ENCODE data around the gene ACCS. TPM values are rescaled to one million over a fixed set of nuclear protein-coding genes. Genes with fewer than 3 reads are reported as not detected.

The ACCS gene
- total RNA-seq, 2 donors from 2014 or later, result 9.2 to 20.0 TPM

DNA sequence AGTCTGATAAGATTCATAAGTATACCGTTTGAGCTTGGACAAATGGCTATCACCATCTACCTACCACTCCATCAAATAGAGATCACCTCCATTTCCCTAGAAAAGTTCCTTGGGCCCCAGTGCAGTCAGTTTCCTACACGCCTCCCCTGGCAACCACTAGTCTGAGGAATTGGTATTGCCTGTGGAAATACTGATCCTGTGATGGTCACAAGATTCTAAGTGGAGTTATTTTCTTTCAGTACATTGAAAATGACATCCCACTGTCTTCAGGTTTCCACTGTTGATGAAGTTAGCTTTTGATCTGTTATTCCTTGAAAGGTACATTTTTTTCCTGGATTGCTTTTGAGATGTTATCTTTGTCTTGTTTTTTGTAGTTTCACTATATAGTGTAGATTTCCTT, 22.9 kb upstream of the ACCS start:
- H3K4me3 ChIP-seq, result no peak overlapping the region
- no peaks in the 10 kb centered on the region for H3K9me3 ChIP-seq
- H3K27ac ChIP-seq, result no peak overlapping the region
- TF ChIP-seq, protein P1, sequence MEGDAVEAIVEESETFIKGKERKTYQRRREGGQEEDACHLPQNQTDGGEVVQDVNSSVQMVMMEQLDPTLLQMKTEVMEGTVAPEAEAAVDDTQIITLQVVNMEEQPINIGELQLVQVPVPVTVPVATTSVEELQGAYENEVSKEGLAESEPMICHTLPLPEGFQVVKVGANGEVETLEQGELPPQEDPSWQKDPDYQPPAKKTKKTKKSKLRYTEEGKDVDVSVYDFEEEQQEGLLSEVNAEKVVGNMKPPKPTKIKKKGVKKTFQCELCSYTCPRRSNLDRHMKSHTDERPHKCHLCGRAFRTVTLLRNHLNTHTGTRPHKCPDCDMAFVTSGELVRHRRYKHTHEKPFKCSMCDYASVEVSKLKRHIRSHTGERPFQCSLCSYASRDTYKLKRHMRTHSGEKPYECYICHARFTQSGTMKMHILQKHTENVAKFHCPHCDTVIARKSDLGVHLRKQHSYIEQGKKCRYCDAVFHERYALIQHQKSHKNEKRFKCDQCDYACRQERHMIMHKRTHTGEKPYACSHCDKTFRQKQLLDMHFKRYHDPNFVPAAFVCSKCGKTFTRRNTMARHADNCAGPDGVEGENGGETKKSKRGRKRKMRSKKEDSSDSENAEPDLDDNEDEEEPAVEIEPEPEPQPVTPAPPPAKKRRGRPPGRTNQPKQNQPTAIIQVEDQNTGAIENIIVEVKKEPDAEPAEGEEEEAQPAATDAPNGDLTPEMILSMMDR (IDR thresholded peaks at IDR 0.05), result no peak
- H3K27me3 ChIP-seq, result no peaks in the 10 kb centered on the region
- H3K36me3 ChIP-seq, result no peaks in the 10 kb centered on the region
- no peak for DNase-seq
- no peak overlapping the region for H3K9ac ChIP-seq (ENCODE audit: low read depth in 2 of 2, low read length in 2 of 2)
- no peaks in the 10 kb centered on the region for H3K4me1 ChIP-seq
- intact Hi-C loops (cut with DNase I), result no loop called here

DNA sequence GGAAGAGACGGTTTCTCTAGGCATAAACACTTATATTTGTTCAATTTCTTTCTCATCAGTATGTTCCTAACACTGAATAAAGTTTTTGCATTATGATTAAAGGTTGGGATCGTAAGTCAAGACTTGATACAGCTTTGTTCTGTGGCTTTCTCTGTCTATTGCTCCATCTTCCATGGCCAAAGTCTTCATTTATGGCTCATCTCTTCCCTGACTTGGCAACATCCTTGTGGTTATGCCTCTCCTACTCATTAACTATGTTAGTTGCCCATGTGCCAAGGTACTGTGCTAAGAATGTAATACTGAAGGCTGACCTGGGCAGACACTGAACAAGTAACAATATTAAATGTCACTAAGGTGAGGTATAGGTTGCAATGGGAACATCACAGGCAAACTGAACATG, 19.9 kb upstream of the ACCS start:
- Histone ChIP-seq H3K9ac (ENCODE audit: low read depth in 2 of 2, low read length in 2 of 2) (no peak overlapping the region), H3K4me3 (no peak overlapping the region), H3K27ac (no peak overlapping the region), H3K36me3 (no peaks in the 10 kb centered on the region), H3K27me3 (no peaks in the 10 kb centered on the region), H3K9me3 (no peaks in the 10 kb centered on the region), H3K4me1 (no peaks in the 10 kb centered on the region)
- TF ChIP-seq, protein P1 (IDR thresholded peaks at IDR 0.05), result no peak
- intact Hi-C loops (cut with DNase I), result no loop called here
- DNase-seq, result no peak

DNA sequence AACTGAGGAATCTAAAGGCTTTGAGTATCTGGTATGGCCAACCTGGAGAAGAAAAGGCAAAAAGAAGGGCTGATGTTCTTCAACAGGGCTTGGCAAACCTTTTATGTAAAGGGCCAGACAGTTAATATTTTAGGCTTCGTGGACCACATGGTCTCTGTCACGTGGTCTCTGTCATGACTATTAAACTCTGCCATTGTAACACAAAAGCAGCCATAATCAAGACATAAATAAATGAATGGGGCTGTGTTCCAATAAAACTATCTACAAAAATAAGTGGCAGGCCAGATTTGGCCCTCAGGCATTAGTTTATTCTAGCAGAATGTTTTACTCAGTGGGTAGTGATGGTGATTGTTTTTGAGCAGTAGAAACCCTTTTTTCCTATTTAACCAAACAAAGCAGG, 18.8 kb upstream of the ACCS start:
- no peaks in the 10 kb centered on the region for H3K4me1 ChIP-seq
- no peaks in the 10 kb centered on the region for H3K36me3 ChIP-seq
- no peak overlapping the region for H3K4me3 ChIP-seq
- no peak overlapping the region for H3K9ac ChIP-seq (ENCODE audit: low read depth in 2 of 2, low read length in 2 of 2)
- no peak overlapping the region for H3K27ac ChIP-seq
- no peak for DNase-seq
- H3K27me3 ChIP-seq, result no peaks in the 10 kb centered on the region
- TF ChIP-seq, protein P1 (IDR thresholded peaks at IDR 0.05), result no peak
- intact Hi-C loops (cut with DNase I), result no loop called here
- H3K9me3 ChIP-seq, result no peaks in the 10 kb centered on the region

DNA sequence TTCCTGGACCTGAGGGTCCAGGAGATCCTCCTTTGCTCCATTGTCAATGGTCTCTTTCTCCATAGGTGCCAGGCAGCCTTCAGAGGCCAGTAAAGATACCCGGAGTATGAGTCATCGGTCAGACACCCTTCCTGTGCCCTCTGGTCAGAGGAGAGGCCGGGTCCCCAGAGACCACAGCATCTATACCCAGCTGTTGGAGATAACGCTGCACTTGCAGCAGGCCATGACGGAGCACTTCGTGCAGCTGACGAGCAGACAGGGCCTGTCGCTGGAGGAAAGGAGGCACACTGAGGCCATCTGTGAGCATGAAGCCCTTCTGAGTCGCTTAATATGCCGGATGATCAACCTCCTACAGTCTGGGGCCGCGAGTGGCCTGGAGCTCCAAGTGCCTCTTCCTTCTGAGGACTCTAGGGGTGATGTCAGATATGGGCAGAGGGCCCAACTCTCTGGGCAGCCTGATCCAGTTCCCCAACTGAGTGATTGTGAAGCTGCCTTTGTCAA, 18.1 kb upstream of the ACCS start, which contains the start of gene ACCSL:
TSS of gene ACCSL (plus strand) at position 51 of the 501 bp plus-strand sequence. CDS start at position 107, 56 bp downstream.
- Histone ChIP-seq H3K27me3 (no peaks in the 10 kb centered on the region), H3K4me1 (no peaks in the 10 kb centered on the region), H3K9me3 (no peaks in the 10 kb centered on the region), H3K9ac (ENCODE audit: low read depth in 2 of 2, low read length in 2 of 2) (no peak within 1 kb of the TSS), H3K27ac (no peak within 1 kb of the TSS), H3K4me3 (no peak within 1 kb of the TSS), H3K36me3 (no peaks in the 10 kb centered on the region)
- TF ChIP-seq, protein P1 (IDR thresholded peaks at IDR 0.05), result no peak
- intact Hi-C loops (cut with DNase I), result no loop called here
- DNase-seq, result no peak

DNA sequence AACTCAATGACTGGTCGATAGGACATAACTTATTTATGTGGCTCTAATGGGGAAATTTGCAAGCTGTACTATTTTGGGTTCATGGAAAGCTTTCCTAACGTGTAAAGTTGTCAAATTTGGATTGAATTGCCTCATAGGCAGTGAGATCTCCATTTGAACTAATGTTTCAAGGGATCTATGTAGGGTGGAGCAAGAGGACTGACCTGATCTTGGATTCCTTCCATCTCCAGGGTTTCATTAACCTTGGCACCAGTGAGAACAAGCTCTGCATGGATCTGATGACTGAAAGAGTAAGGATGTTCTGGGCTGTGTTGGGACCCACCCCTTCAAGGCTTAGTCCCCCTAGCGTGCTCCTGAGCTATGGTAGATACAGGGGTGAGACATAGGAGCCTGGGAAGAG, 16.2 kb upstream of the ACCS start:
- H3K36me3 ChIP-seq, result no peaks in the 10 kb centered on the region
- no peaks in the 10 kb centered on the region for H3K27me3 ChIP-seq
- H3K4me1 ChIP-seq, result no peaks in the 10 kb centered on the region
- no peak overlapping the region for H3K4me3 ChIP-seq
- H3K9me3 ChIP-seq, result no peaks in the 10 kb centered on the region
- DNase-seq, result no peak
- no peak overlapping the region for H3K27ac ChIP-seq
- no peak overlapping the region for H3K9ac ChIP-seq (ENCODE audit: low read depth in 2 of 2, low read length in 2 of 2)
- intact Hi-C loops (cut with DNase I), result no loop called here
- TF ChIP-seq, protein P1 (IDR thresholded peaks at IDR 0.05), result no peak

Data from colonic mucosa (tissue), 4 donors.